Lower leg skin (tissue), 3 donors: ENCODE results near the gene MLLT3.

Experiments
- CTCF ChIP-seq, 3 donors: fragments of 450-650 bp; IDR thresholded peaks; one replicate each; pipeline ENCODE4 v1.5.1; 2016; ENCODE audit warnings: antibody characterized with exemption in 3 of 3, mild to moderate bottlenecking in 3 of 3, moderate library complexity in 2 of 3
- POLR2A ChIP-seq, 2 donors: fragments of 450-650 bp; IDR thresholded peaks; one replicate each; pipeline ENCODE4 v1.6.1; 2016 to 2017; ENCODE audit warnings: antibody characterized with exemption in 2 of 2, mild to moderate bottlenecking in 1 of 2, moderate library complexity in 1 of 2

- no peak for TF ChIP-seq CTCF (IDR thresholded peaks at IDR 0.05)
- no peak for TF ChIP-seq POLR2A (IDR thresholded peaks at IDR 0.05)
Measured at GRCh38 chr9:20592673-20593072, 29.6 kb downstream of the MLLT3 start.
